ENCODE measurements around the gene EMX2.
A peak's percentile ranks its signal among the peaks of the same experiment; 100 is the strongest.
"Not testable (repeated sequence)": the region's sequence is repeated elsewhere in the genome, so short reads cannot be mapped to it uniquely, and the experiment has no call there.

EMX2 gene

GRCh38 chr10:117578999-117579590 lies 36.5 kb downstream of the EMX2 start:
- no peak for TF ChIP-seq CTCF (conservative IDR thresholded peaks at IDR 0.05; ENCODE audit: control insufficient read depth, insufficient read depth, low read depth, low read length)
- H3K4me3 ChIP-seq (ENCODE audit: control insufficient read depth, low read depth, low read length) = no peak overlapping the region
- no peak for DNase-seq (ENCODE audit: low read depth)

GRCh38 chr10:117581961-117582360 lies 39.4 kb downstream of the EMX2 start:
- H3K4me3 ChIP-seq (ENCODE audit: control insufficient read depth, low read depth, low read length) = no peak overlapping the region
- TF ChIP-seq CTCF (conservative IDR thresholded peaks at IDR 0.05; ENCODE audit: control insufficient read depth, insufficient read depth, low read depth, low read length) = no peak
- no peak for DNase-seq (ENCODE audit: low read depth)

- DNase-seq (ENCODE audit: low read depth) = not testable (repeated sequence)
Observed at GRCh38 chr10:117584831-117585230, 42.3 kb downstream of the EMX2 start.

GRCh38 chr10:117587036-117587435 lies 44.5 kb downstream of the EMX2 start:
- no peak for DNase-seq (ENCODE audit: low read depth)
- H3K4me3 ChIP-seq (ENCODE audit: control insufficient read depth, low read depth, low read length) = no peak overlapping the region
- no peak for TF ChIP-seq CTCF (conservative IDR thresholded peaks at IDR 0.05; ENCODE audit: control insufficient read depth, insufficient read depth, low read depth, low read length)

More at GRCh38 chr10:117584831-117585230, 42.3 kb downstream of the EMX2 start:
- not testable (repeated sequence) for H3K4me3 ChIP-seq (ENCODE audit: control insufficient read depth, low read depth, low read length)

- H3K4me3 ChIP-seq (ENCODE audit: control insufficient read depth, low read depth, low read length) = no peak overlapping the region
- no peak for TF ChIP-seq CTCF (conservative IDR thresholded peaks at IDR 0.05; ENCODE audit: control insufficient read depth, insufficient read depth, low read depth, low read length)
- DNase-seq (ENCODE audit: low read depth) = peak; percentile 28
Observed at GRCh38 chr10:117590101-117590875, 47.7 kb downstream of the EMX2 start.

GRCh38 chr10:117591043-117591442 lies 48.5 kb downstream of the EMX2 start:
- TF ChIP-seq CTCF (conservative IDR thresholded peaks at IDR 0.05; ENCODE audit: control insufficient read depth, insufficient read depth, low read depth, low read length) = no peak
- no peak for DNase-seq (ENCODE audit: low read depth)
- no peak overlapping the region for H3K4me3 ChIP-seq (ENCODE audit: control insufficient read depth, low read depth, low read length)

GRCh38 chr10:117594722-117595121 lies 52.2 kb downstream of the EMX2 start:
- H3K4me3 ChIP-seq (ENCODE audit: control insufficient read depth, low read depth, low read length) = no peak overlapping the region
- peak; percentile 18 for DNase-seq (ENCODE audit: low read depth)
- TF ChIP-seq CTCF (conservative IDR thresholded peaks at IDR 0.05; ENCODE audit: control insufficient read depth, insufficient read depth, low read depth, low read length) = no peak

Data from fibroblast of mammary gland (primary cell).